ENCODE results near the gene CCDC90B. TPM values are rescaled to one million over a fixed set of nuclear protein-coding genes. Genes with fewer than 3 reads are reported as not detected.

Gene CCDC90B
- total RNA-seq, 1 donor from 2014 or later: 35.8 TPM

DNA sequence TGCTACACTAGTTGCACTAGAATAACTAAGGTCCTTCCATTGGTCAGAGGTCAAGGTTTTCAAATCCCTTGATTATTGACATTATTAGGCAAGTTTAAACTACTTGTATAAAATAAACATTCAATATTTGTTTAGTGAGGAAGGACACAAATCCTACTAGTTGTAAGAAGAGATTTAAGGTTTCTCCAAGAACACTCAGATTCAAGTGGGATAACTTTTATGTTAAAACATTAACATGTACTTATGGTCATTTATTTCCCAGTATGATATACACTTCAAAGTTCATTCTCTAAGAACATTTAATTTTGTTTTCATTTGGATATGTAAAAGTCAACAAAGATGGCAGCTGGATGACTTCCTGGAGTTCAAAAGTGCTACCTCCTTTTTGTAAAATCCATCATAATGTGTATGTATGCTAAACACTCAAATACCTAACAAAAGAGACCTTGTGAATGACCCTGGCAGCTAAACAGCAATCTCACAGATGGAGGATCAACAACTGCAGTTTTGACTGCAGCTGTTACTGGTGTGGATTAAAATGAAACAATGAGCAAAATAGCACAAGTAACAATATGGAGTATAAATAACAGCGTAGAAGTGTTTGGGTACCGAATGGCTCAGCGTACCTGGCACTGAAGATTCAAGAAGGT lies 1.5 kb downstream of the CCDC90B start:
- peak; percentile 13 for DNase-seq (ENCODE audit: low read depth)
- no peaks in the 10 kb centered on the region for H3K27me3 ChIP-seq (ENCODE audit: control insufficient read depth, insufficient read depth, low read length)
- H3K36me3 ChIP-seq (ENCODE audit: control insufficient read depth, insufficient read depth, low read length): no peaks in the 10 kb centered on the region
- no peak for FAIRE-seq
- H3K4me3 ChIP-seq (ENCODE audit: low read depth, low read length): peak overlapping the region; percentile 60
- TF ChIP-seq, protein P1, sequence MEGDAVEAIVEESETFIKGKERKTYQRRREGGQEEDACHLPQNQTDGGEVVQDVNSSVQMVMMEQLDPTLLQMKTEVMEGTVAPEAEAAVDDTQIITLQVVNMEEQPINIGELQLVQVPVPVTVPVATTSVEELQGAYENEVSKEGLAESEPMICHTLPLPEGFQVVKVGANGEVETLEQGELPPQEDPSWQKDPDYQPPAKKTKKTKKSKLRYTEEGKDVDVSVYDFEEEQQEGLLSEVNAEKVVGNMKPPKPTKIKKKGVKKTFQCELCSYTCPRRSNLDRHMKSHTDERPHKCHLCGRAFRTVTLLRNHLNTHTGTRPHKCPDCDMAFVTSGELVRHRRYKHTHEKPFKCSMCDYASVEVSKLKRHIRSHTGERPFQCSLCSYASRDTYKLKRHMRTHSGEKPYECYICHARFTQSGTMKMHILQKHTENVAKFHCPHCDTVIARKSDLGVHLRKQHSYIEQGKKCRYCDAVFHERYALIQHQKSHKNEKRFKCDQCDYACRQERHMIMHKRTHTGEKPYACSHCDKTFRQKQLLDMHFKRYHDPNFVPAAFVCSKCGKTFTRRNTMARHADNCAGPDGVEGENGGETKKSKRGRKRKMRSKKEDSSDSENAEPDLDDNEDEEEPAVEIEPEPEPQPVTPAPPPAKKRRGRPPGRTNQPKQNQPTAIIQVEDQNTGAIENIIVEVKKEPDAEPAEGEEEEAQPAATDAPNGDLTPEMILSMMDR (IDR thresholded peaks at IDR 0.05; ENCODE audit: insufficient read depth, low read length, severe bottlenecking): no peak

DNA sequence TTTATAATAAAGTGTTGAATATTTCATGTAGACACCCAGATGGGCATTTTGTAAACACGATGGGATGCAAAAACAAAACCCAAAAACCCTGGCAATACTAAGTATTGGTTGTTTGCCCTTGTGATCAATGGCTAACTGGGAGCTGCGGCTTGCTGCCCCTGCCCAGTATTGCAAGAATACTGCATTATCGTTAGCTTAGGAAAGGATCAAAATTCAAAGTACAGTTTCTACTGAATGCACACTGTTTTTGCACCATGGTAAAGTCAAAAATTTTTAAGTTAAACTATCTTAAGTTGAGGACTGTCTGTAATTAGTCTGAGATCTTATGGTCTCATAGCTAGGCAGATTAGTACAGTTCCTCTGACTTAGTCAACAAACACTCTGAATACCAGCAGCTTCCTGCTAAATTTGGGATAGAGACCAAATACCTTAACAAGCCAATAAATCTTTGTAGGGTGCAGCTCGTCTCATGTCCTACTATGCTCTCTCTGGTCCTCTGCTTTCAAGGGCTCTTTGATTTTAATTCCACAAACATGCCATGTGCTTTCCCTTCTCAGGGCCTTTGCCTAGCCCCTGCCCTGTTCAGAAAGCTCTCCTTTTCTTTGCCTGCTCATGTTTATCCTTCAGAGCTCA lies 4.0 kb downstream of the CCDC90B start:
- no peaks in the 10 kb centered on the region for H3K27me3 ChIP-seq (ENCODE audit: control insufficient read depth, insufficient read depth, low read length)
- TF ChIP-seq, protein P1 (IDR thresholded peaks at IDR 0.05; ENCODE audit: insufficient read depth, low read length, severe bottlenecking): no peak
- no peak for FAIRE-seq

DNA sequence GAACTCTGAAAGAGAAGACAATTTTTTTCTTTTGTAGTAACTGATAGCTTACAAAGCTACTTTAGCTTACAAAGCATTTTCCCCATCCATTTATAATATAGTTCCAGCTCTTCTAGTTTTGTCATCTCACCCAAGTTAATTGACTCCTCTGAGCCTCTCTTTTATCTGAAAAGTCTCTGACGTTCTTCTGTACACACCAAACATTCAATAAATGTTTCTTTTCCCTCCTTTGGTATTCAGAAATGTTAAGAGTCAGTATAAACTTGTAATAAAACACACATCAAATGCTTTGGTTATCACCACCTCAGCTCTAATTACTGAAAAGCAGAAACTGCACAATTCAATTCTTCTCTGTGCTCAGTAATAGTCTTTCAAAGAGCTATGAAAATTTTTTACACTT lies 5.9 kb downstream of the CCDC90B start:
- FAIRE-seq: no peak
- Histone ChIP-seq H3K4me3 (ENCODE audit: low read depth, low read length) (no peak overlapping the region), H3K27me3 (ENCODE audit: control insufficient read depth, insufficient read depth, low read length) (no peaks in the 10 kb centered on the region), H3K36me3 (ENCODE audit: control insufficient read depth, insufficient read depth, low read length) (peaks cover 3% of the 10 kb centered on the region)
- DNase-seq (ENCODE audit: low read depth): no peak
- TF ChIP-seq, protein P1 (IDR thresholded peaks at IDR 0.05; ENCODE audit: insufficient read depth, low read length, severe bottlenecking): no peak

More for the DNA sequence above, 4.0 kb downstream of the CCDC90B start:
- H3K4me3 ChIP-seq (ENCODE audit: low read depth, low read length): no peak overlapping the region
- peaks cover 2% of the 10 kb centered on the region for H3K36me3 ChIP-seq (ENCODE audit: control insufficient read depth, insufficient read depth, low read length)
- no peak for DNase-seq (ENCODE audit: low read depth)

DNA sequence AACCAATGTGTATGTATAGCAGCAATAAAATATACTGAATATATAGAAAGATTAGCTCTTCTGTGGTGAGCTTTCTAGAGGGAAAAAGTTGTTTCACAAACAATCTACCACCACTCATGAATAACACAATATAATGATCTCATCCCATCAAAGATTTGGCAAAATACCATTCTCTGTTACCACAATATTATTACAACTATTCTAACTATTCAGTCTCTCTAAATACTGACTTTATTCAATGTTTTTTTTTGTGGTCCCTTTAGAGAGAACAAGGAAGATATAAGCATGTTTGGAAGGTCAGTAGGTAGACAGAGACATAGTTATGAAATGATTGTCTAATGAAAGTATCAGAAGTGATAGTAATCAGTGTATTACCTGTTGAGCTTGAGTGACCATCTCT lies 7.8 kb downstream of the CCDC90B start:
- peaks cover 4% of the 10 kb centered on the region for H3K36me3 ChIP-seq (ENCODE audit: control insufficient read depth, insufficient read depth, low read length)
- TF ChIP-seq, protein P1 (IDR thresholded peaks at IDR 0.05; ENCODE audit: insufficient read depth, low read length, severe bottlenecking): no peak
- no peaks in the 10 kb centered on the region for H3K27me3 ChIP-seq (ENCODE audit: control insufficient read depth, insufficient read depth, low read length)
- FAIRE-seq (no peak), DNase-seq (ENCODE audit: low read depth) (no peak)
- H3K4me3 ChIP-seq (ENCODE audit: low read depth, low read length): no peak overlapping the region

DNA sequence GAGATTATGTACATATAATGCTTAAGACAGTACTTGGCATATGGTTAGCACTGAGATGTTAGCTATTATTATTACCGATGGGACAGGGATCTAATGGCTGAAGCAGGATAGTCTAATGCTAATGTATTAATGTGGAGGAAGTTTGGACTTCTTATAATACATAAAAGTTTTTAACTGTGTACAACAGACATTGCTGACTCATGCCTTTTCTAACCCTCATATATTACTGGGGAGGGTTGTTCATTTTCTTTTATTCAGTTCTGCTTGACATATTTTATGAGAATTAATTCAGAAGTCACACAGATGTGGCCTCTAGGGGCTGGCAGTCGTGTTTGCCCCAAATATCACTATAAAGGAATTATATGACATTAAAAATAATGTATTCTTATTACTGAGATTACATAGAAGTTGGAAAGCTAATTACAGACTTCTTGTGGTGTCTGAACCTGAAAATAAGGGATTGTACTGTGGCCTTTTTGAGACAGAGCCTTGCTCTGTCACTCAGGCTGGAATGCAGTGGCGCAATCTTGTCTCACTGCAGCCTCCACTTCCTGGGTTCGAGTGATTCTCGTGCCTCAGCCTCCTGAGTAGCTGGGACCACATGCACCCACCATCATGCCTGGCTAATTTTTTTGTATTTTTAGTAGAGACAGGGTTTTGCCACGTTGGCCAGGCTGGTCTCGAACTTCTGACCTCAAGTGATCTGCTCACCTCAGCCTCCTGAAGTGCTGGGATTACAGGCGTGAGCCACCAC lies 10.1 kb downstream of the CCDC90B start:
- TF ChIP-seq, protein P1 (IDR thresholded peaks at IDR 0.05; ENCODE audit: insufficient read depth, low read length, severe bottlenecking): no peak
- no peaks in the 10 kb centered on the region for H3K27me3 ChIP-seq (ENCODE audit: control insufficient read depth, insufficient read depth, low read length)
- H3K4me3 ChIP-seq (ENCODE audit: low read depth, low read length): no peak overlapping the region
- FAIRE-seq: no peak
- DNase-seq (ENCODE audit: low read depth): no peak
- H3K36me3 ChIP-seq (ENCODE audit: control insufficient read depth, insufficient read depth, low read length): peaks cover 6% of the 10 kb centered on the region

Data from bronchial epithelial cell (primary cell).